ENCODE measurements around the gene CCDC158. TPM values are rescaled to one million over a fixed set of nuclear protein-coding genes. Genes with fewer than 3 reads are reported as not detected.
"Not testable (repeated sequence)": the region's sequence is repeated elsewhere in the genome, so short reads cannot be mapped to it uniquely, and the experiment has no call there.

CCDC158 gene
- total RNA-seq, 4 donors from 2014 or later, result not detected

DNA sequence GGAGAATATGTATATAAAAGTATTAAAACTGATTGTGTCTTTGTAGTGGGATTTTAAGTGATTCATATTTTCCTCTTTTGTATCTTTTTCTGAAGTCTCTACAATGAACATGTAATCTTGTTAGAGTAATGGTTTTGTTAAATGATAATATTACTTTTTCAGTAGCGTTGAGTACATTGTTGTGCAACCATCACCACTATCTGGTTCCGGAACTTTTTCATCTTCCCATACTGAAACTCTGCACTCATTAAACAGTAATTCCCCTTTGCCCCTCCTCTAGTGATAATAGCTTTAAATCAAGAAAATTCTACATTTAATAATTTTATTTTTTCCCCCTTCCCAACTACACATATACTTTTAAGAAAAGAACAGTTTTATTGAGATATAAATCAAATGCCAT lies 37.4 kb upstream of the CCDC158 start:
- TF ChIP-seq, protein P1, sequence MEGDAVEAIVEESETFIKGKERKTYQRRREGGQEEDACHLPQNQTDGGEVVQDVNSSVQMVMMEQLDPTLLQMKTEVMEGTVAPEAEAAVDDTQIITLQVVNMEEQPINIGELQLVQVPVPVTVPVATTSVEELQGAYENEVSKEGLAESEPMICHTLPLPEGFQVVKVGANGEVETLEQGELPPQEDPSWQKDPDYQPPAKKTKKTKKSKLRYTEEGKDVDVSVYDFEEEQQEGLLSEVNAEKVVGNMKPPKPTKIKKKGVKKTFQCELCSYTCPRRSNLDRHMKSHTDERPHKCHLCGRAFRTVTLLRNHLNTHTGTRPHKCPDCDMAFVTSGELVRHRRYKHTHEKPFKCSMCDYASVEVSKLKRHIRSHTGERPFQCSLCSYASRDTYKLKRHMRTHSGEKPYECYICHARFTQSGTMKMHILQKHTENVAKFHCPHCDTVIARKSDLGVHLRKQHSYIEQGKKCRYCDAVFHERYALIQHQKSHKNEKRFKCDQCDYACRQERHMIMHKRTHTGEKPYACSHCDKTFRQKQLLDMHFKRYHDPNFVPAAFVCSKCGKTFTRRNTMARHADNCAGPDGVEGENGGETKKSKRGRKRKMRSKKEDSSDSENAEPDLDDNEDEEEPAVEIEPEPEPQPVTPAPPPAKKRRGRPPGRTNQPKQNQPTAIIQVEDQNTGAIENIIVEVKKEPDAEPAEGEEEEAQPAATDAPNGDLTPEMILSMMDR (IDR thresholded peaks at IDR 0.05), result no peak
- no peaks in the 10 kb centered on the region for H3K27me3 ChIP-seq
- no peak overlapping the region for H3K4me3 ChIP-seq
- H3K9me3 ChIP-seq, result no peaks in the 10 kb centered on the region
- H3K4me1 ChIP-seq, result no peaks in the 10 kb centered on the region
- H3K36me3 ChIP-seq, result no peaks in the 10 kb centered on the region
- H3K27ac ChIP-seq, result no peak overlapping the region
- DNase-seq, result no peak

DNA sequence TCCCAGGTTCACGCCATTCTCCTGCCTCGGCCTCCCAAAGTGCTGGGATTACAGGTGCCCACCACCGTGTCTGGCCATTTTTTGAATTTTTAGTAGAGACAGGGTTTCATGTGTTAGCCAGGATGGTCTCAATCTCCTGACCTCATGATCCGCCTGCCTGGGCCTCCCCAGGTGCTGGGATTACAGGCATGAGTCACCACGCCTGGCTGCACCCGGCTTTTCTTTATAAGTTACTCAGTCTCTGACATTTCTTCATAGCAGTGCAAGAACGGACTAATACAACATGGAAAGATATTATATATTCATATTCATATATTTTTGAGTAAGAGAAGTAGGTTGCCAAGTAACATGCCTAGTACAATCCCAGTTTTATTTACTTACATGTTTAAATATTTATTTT lies 36.9 kb upstream of the CCDC158 start:
- no peaks in the 10 kb centered on the region for H3K27me3 ChIP-seq
- no peaks in the 10 kb centered on the region for H3K4me1 ChIP-seq
- TF ChIP-seq, protein P1 (IDR thresholded peaks at IDR 0.05), result no peak
- no peak for TF ChIP-seq POLR2A (IDR thresholded peaks at IDR 0.05)
- H3K4me3 ChIP-seq, result no peak overlapping the region
- H3K9me3 ChIP-seq, result no peaks in the 10 kb centered on the region
- H3K27ac ChIP-seq, result no peak overlapping the region
- DNase-seq, result no peak
- H3K36me3 ChIP-seq, result no peaks in the 10 kb centered on the region

DNA sequence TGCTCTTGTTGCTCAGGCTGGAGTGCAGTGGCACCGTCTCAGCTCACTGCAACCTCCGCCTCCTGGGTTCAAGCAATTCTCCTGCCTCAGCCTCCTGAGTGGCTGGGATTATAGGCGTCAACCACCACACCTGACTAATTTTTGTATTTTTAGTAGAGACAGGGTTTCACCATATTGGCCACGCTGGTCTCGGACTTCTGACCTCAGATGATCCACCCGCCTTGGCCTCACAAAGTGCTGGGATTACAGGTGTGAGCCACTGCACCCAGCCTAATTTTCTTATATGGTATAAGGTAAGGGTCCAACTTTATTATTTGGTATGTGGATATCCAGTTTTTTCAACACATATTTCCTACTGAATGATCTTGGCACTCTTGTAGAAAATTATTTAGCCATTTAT lies 33.1 kb upstream of the CCDC158 start:
- not testable (repeated sequence) for H3K27ac ChIP-seq, DNase-seq, H3K9me3 ChIP-seq

DNA sequence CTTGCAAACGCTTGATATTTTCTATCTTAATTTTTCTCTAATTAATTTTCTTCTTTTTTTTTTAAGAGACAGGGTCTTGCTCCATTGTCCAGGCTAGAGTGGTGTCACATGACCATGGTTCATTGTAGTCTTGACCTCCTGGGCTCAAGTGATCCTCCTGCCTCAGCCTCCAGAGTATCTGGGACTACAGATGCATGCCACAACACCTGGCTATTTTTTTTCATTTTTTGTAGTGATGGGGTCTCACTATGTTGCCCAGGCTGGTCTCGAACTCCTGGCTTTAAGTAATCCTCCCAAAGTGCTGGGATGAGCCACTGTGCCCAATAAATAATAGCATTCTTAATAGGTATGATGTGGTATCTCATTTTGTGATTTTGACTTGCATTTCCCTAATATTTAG lies 32.3 kb upstream of the CCDC158 start:
- no peaks in the 10 kb centered on the region for H3K9me3 ChIP-seq
- no peak overlapping the region for H3K27ac ChIP-seq
- no peak overlapping the region for H3K4me3 ChIP-seq
- H3K27me3 ChIP-seq, result no peaks in the 10 kb centered on the region
- no peaks in the 10 kb centered on the region for H3K4me1 ChIP-seq
- no peaks in the 10 kb centered on the region for H3K36me3 ChIP-seq
- TF ChIP-seq POLR2A (IDR thresholded peaks at IDR 0.05), result no peak
- TF ChIP-seq, protein P1 (IDR thresholded peaks at IDR 0.05), result no peak
- DNase-seq, result no peak

More for the DNA sequence above, 33.1 kb upstream of the CCDC158 start:
- not testable (repeated sequence) for H3K4me3 ChIP-seq, H3K36me3 ChIP-seq, H3K27me3 ChIP-seq, H3K4me1 ChIP-seq

DNA sequence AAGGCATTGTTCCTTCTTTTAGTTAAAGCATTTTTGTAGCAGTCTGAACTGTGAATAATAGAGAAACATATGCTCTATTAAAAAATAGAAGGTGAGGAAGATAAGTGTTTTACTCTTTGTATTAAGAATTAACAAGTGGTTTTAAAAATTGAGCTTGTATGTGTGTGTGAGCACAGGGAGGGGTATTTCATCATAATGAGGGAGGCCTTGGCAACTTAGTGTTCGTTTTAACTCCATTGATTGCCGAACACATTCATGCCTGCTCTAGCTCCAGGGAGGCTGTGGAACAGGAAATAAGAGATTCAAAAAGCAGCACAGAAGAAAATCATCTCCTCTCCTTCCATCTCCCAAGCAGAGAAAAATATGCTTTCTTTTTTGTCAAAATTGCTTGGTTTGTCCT lies 28.9 kb upstream of the CCDC158 start:
- H3K27ac ChIP-seq, result no peak overlapping the region
- no peaks in the 10 kb centered on the region for H3K27me3 ChIP-seq
- H3K4me3 ChIP-seq, result no peak overlapping the region
- TF ChIP-seq, protein P1 (IDR thresholded peaks at IDR 0.05), result no peak
- no peak for TF ChIP-seq POLR2A (IDR thresholded peaks at IDR 0.05)
- no peak for DNase-seq
- H3K36me3 ChIP-seq, result no peaks in the 10 kb centered on the region
- H3K9me3 ChIP-seq, result no peaks in the 10 kb centered on the region
- H3K4me1 ChIP-seq, result no peaks in the 10 kb centered on the region

DNA sequence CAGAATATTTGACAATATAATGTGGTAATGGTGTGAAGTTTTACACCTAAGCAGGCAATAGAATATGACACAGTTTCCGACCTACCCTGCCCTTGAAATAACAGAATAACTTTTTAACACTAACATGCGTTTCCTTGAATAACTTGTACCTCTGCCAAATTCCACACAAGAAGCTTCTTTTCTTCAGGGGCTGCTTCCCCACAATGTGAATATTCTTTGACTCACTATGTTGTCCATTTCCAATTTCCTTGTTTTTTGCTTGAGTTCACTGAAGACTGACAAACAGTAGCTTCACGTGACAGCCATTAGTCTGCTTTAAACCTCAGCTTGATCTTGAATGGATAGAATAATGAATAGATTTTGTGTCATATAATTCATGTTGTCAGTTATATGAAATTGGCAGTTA lies 28.4 kb upstream of the CCDC158 start:
- no peak for DNase-seq
- H3K36me3 ChIP-seq, result no peaks in the 10 kb centered on the region
- H3K27me3 ChIP-seq, result no peaks in the 10 kb centered on the region
- H3K27ac ChIP-seq, result no peak overlapping the region
- TF ChIP-seq, protein P1 (IDR thresholded peaks at IDR 0.05), result no peak
- TF ChIP-seq POLR2A (IDR thresholded peaks at IDR 0.05), result no peak
- H3K4me3 ChIP-seq, result no peak overlapping the region
- no peaks in the 10 kb centered on the region for H3K9me3 ChIP-seq
- no peaks in the 10 kb centered on the region for H3K4me1 ChIP-seq

Measured in Peyer's patch (tissue), 4 donors.